Gastrocnemius medialis (tissue), 4 donors: ENCODE data around the gene FAM193B.

Experiments used
- CTCF ChIP-seq, 5 experiments: fragments of 450-650 bp in 3 of 5; fragments of 200-600 bp in 2 of 5; sonication (generic) in 2 of 5; IDR thresholded peaks in 4 of 5; conservative IDR thresholded peaks in 1 of 5; 1 replicate in 4 of 5; 2 replicates in 1 of 5; pipeline ENCODE4 v1.5.1; 2016 to 2019; ENCODE audit warnings: antibody characterized with exemption in 5 of 5, mild to moderate bottlenecking in 3 of 5, moderate library complexity in 3 of 5
- POLR2A ChIP-seq, 2 donors: fragments of 450-650 bp; IDR thresholded peaks; one replicate each; pipeline ENCODE4 v1.6.1; 2017; ENCODE audit warnings: antibody characterized with exemption in 2 of 2, mild to moderate bottlenecking in 2 of 2, moderate library complexity in 2 of 2

GRCh38 chr5:177511181-177511580 lies 43.2 kb downstream of the FAM193B start:
- TF ChIP-seq CTCF (IDR thresholded peaks at IDR 0.05 in 4 of 5, conservative IDR thresholded peaks at IDR 0.05 in 1 of 5) (no peak), POLR2A (IDR thresholded peaks at IDR 0.05) (no peak)
